NB4 (cell line): ENCODE results near the gene PARD6G.

Experiments
- MAX ChIP-seq: IDR thresholded peaks from 2 replicates; pipeline ENCODE4 v1.6.1; 2011; ENCODE audit warnings: low read depth, low read length
- MYC ChIP-seq: IDR thresholded peaks from 2 replicates; pipeline ENCODE4 v1.6.1; 2011; ENCODE audit warnings: low read depth, low read length
- POLR2A ChIP-seq: IDR thresholded peaks from 2 replicates; pipeline ENCODE4 v1.6.1; 2011; ENCODE audit warnings: mild to moderate bottlenecking; ENCODE audit not compliant: insufficient read length; ENCODE audit errors: extremely low read depth
- TF ChIP-seq, protein P1 (sequence below): IDR thresholded peaks from one replicate; pipeline ENCODE4 v1.5.1; 2012; ENCODE audit warnings: low read depth, low read length

GRCh38 chr18:80223581-80224148 is 23.6 kb downstream of the PARD6G start:
- TF ChIP-seq POLR2A (no peak), MYC (no peak), MAX (no peak)
- TF ChIP-seq, protein P1, sequence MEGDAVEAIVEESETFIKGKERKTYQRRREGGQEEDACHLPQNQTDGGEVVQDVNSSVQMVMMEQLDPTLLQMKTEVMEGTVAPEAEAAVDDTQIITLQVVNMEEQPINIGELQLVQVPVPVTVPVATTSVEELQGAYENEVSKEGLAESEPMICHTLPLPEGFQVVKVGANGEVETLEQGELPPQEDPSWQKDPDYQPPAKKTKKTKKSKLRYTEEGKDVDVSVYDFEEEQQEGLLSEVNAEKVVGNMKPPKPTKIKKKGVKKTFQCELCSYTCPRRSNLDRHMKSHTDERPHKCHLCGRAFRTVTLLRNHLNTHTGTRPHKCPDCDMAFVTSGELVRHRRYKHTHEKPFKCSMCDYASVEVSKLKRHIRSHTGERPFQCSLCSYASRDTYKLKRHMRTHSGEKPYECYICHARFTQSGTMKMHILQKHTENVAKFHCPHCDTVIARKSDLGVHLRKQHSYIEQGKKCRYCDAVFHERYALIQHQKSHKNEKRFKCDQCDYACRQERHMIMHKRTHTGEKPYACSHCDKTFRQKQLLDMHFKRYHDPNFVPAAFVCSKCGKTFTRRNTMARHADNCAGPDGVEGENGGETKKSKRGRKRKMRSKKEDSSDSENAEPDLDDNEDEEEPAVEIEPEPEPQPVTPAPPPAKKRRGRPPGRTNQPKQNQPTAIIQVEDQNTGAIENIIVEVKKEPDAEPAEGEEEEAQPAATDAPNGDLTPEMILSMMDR: no peak
